Fibroblast of lung (primary cell): ENCODE data around the gene KRTAP26-1. TPM values are rescaled to one million over a fixed set of nuclear protein-coding genes. Genes with fewer than 3 reads are reported as not detected.

ENCODE experiments used
- DNase-seq, 2 donors: peaks; one replicate each; pipeline versions ENCODE4 v3.0.0 to v3.0.0-alpha.2; 2010; ENCODE audit warnings: low read depth in 2 of 2
- H2AFZ ChIP-seq: 2 replicates; pipeline ENCODE4 v1.5.1; 2012; ENCODE audit warnings: low read length, control low read depth, inconsistent platforms
- H3K27ac ChIP-seq: 2 replicates; pipeline ENCODE4 v1.5.1; 2011; ENCODE audit warnings: low read length, control low read depth; ENCODE audit not compliant: insufficient read depth
- H3K27me3 ChIP-seq: 2 replicates; pipeline ENCODE4 v1.5.1; 2011; ENCODE audit warnings: mild to moderate bottlenecking, low read length; ENCODE audit not compliant: control insufficient read depth, insufficient read depth
- H3K36me3 ChIP-seq: 2 replicates; pipeline ENCODE4 v1.5.1; 2011; ENCODE audit warnings: low read length; ENCODE audit not compliant: control insufficient read depth, insufficient read depth
- H3K4me1 ChIP-seq: 2 replicates; pipeline ENCODE4 v1.5.1; 2011; ENCODE audit warnings: low read length; ENCODE audit not compliant: control insufficient read depth, insufficient read depth; ENCODE audit errors: extremely low read depth
- H3K4me2 ChIP-seq: 2 replicates; pipeline ENCODE4 v1.5.1; 2011; ENCODE audit warnings: low read length, control low read depth; ENCODE audit not compliant: insufficient read depth; ENCODE audit errors: extremely low read depth
- H3K4me3 ChIP-seq, 4 experiments: fragments of 200-600 bp in 1 of 4; sonication (generic) in 1 of 4; replicated peaks in 1 of 4; 2 replicates each; pipeline ENCODE4 v1.5.1; 2011 to 2016; ENCODE audit warnings: low read length in 4 of 4, low read depth in 3 of 4, mild to moderate bottlenecking in 3 of 4, control low read depth in 2 of 4, inconsistent platforms in 1 of 4, mixed read lengths in 1 of 4; ENCODE audit not compliant: insufficient read depth in 1 of 4; ENCODE audit errors: control extremely low read depth in 1 of 4
- H3K79me2 ChIP-seq: 2 replicates; pipeline ENCODE4 v1.5.1; 2012; ENCODE audit warnings: mild to moderate bottlenecking, low read length, inconsistent platforms; ENCODE audit not compliant: control insufficient read depth, insufficient read depth
- H3K9ac ChIP-seq: 2 replicates; pipeline ENCODE4 v1.5.1; 2011; ENCODE audit warnings: mild to moderate bottlenecking, low read length, control low read depth; ENCODE audit not compliant: insufficient read depth
- H3K9me3 ChIP-seq: 2 replicates; pipeline ENCODE4 v1.5.1; 2012; ENCODE audit warnings: low read depth, low read length; ENCODE audit not compliant: control insufficient read depth, insufficient read depth
- H4K20me1 ChIP-seq: 2 replicates; pipeline ENCODE4 v1.5.1; 2011; ENCODE audit warnings: low read length; ENCODE audit not compliant: control insufficient read depth, insufficient read depth; ENCODE audit errors: extremely low read depth
- CTCF ChIP-seq, 2 donors: IDR thresholded peaks in 1 of 2; conservative IDR thresholded peaks in 1 of 2; 1 replicate in 1 of 2; 2 replicates in 1 of 2; pipeline ENCODE4 v1.5.1; 2011 to 2012; ENCODE audit warnings: low read length in 2 of 2, control low read depth in 1 of 2, inconsistent platforms in 1 of 2, low read depth in 1 of 2, mild to moderate bottlenecking in 1 of 2
- EZH2 ChIP-seq: IDR thresholded peaks from 2 replicates; pipeline ENCODE4 v1.5.1; 2012; ENCODE audit warnings: low read length, control low read depth, mild to moderate bottlenecking; ENCODE audit errors: missing control alignments
- polyA plus RNA-seq, 2 donors: library from polyadenylated mRNA; depleted of rRNA in 1 of 2; stranded (reverse) in 1 of 2; unstranded in 1 of 2; fragments of >200 nt; gene quantifications; 2 replicates each; pipeline ENCODE4 v1.2.1, GENCODE V29; 2011 to 2012; ENCODE audit warnings: missing spikeins in 1 of 2
- total RNA-seq: library from RNA; depleted of rRNA; stranded (reverse); fragments of >200 nt; gene quantifications from 2 replicates; pipeline ENCODE4 v1.2.1, GENCODE V29; 2014

KRTAP26-1 gene
- total and polyA plus RNA-seq, 2 donors (not counting 1 experiment from before 2014, with no cell fraction given) = not detected

GRCh38 chr21:30337772-30338171 lies 17.7 kb upstream of the KRTAP26-1 start:
- Histone ChIP-seq H3K79me2 (no peaks in the 10 kb centered on the region), H3K4me3 (no peak overlapping the region), H3K9ac (no peak overlapping the region), H3K9me3 (no peaks in the 10 kb centered on the region), H3K27me3 (no peaks in the 10 kb centered on the region), H2AFZ (no peak overlapping the region), H3K4me2 (no peak overlapping the region), H3K36me3 (no peaks in the 10 kb centered on the region), H3K27ac (no peak overlapping the region), H3K4me1 (no peaks in the 10 kb centered on the region), H4K20me1 (no peaks in the 10 kb centered on the region)
- DNase-seq = no peak
- TF ChIP-seq EZH2 = no peak
- TF ChIP-seq CTCF (conservative IDR thresholded peaks at IDR 0.05 in 1 of 2, IDR thresholded peaks at IDR 0.05 in 1 of 2; ENCODE audit: low read depth in 1 of 2, low read length in 2 of 2) = no peak

GRCh38 chr21:30337276-30337744 lies 17.2 kb upstream of the KRTAP26-1 start, which contains the start of gene KRTAP27-1:
TSS of gene KRTAP27-1 (minus strand) at chr21:30337694. CDS start at chr21:30337668, 26 bp downstream.
- no peak within 1 kb of the TSS for H3K27ac ChIP-seq
- no peaks in the 10 kb centered on the region for H3K4me1 ChIP-seq
- no peaks in the 10 kb centered on the region for H3K36me3 ChIP-seq
- no peaks in the 10 kb centered on the region for H3K79me2 ChIP-seq
- no peak within 1 kb of the TSS for H3K4me3 ChIP-seq
- H3K9ac ChIP-seq = no peak within 1 kb of the TSS
- H4K20me1 ChIP-seq = no peaks in the 10 kb centered on the region
- no peaks in the 10 kb centered on the region for H3K27me3 ChIP-seq
- no peak for TF ChIP-seq CTCF (conservative IDR thresholded peaks at IDR 0.05 in 1 of 2, IDR thresholded peaks at IDR 0.05 in 1 of 2; ENCODE audit: low read depth in 1 of 2, low read length in 2 of 2)
- TF ChIP-seq EZH2 = no peak
- DNase-seq = no peak
- no peak within 1 kb of the TSS for H3K4me2 ChIP-seq
- H3K9me3 ChIP-seq = no peaks in the 10 kb centered on the region
- no peak within 1 kb of the TSS for H2AFZ ChIP-seq

GRCh38 chr21:30336596-30336995 lies 16.5 kb upstream of the KRTAP26-1 start:
- H2AFZ ChIP-seq = no peak overlapping the region
- DNase-seq = peak in 1 of 2 donors; percentile 17
- no peak overlapping the region for H3K4me2 ChIP-seq

More at GRCh38 chr21:30336596-30336995, 16.5 kb upstream of the KRTAP26-1 start:
- no peak overlapping the region for H3K27ac ChIP-seq
- no peaks in the 10 kb centered on the region for H3K9me3 ChIP-seq
- H4K20me1 ChIP-seq = no peaks in the 10 kb centered on the region
- no peaks in the 10 kb centered on the region for H3K36me3 ChIP-seq
- no peaks in the 10 kb centered on the region for H3K27me3 ChIP-seq
- H3K79me2 ChIP-seq = no peaks in the 10 kb centered on the region
- no peak overlapping the region for H3K4me3 ChIP-seq
- no peaks in the 10 kb centered on the region for H3K4me1 ChIP-seq
- TF ChIP-seq EZH2 (no peak), CTCF (conservative IDR thresholded peaks at IDR 0.05 in 1 of 2, IDR thresholded peaks at IDR 0.05 in 1 of 2; ENCODE audit: low read depth in 1 of 2, low read length in 2 of 2) (no peak)
- no peak overlapping the region for H3K9ac ChIP-seq
